Measurements from ENCODE around the gene GRIN3B. TPM values are rescaled to one million over a fixed set of nuclear protein-coding genes. Genes with fewer than 3 reads are reported as not detected.
"Not testable (repeated sequence)": the region's sequence is repeated elsewhere in the genome, so short reads cannot be mapped to it uniquely, and the experiment has no call there.

Gene GRIN3B
- polyA plus RNA-seq, 2 of the 4 experiments (the other 2 are of a cell fraction), result 0.67 to 1.5 TPM

GRCh38 chr19:956766-957440 is 43.3 kb upstream of the GRIN3B start (continued):
- TF ChIP-seq MAX (IDR thresholded peaks at IDR 0.05), result no peak
- no peak for TF ChIP-seq ELK1 (IDR thresholded peaks at IDR 0.05; ENCODE audit: low read depth, low read length)
- TF ChIP-seq RCOR1 (IDR thresholded peaks at IDR 0.05; ENCODE audit: low read depth, low read length), result no peak

- FAIRE-seq, result not testable (repeated sequence)
- H3K27ac ChIP-seq, result peak overlapping the region in 1 of 2 experiments; percentile 68; a peak in 2 of 6 replicates
Observed at GRCh38 chr19:957578-957977, 42.6 kb upstream of the GRIN3B start.

GRCh38 chr19:958967-959855 is 41.0 kb upstream of the GRIN3B start:
- ChIA-PET CTCF (interaction anchor here (1.1 to 1.4 kb wide), 2 partner anchors 11 to 22 kb away, joined by 3 to 5 read pairs; no protein-coding TSS in a partner anchor), POLR2A (no interaction called here)
- Histone ChIP-seq H3K4me1 (peaks cover 40% of the 10 kb centered on the region), H3K27ac (peak overlapping the region; percentile 48 to 50; a peak in 5 of 6 replicates), H3K4me3 (no peak overlapping the region), H3K9me3 (no peaks in the 10 kb centered on the region), H3K4me2 (peak overlapping the region; percentile 51)
- TF ChIP-seq BHLHE40 (IDR thresholded peaks at IDR 0.05; ENCODE audit: low read depth, low read length) (0 out of 2 replicates have a peak, but pooled peaks have one; percentile 28), CEBPB (IDR thresholded peaks at IDR 0.05) (peak in 1 of 2 experiments; percentile 63; a peak in 2 of 4 replicates), MAX (IDR thresholded peaks at IDR 0.05) (peak; percentile 67), FOSL2 (IDR thresholded peaks at IDR 0.05) (peak; percentile 23; the same call in 1 of the 2 replicates), FOSL2 (CRISPR knock-in tag; IDR thresholded peaks at IDR 0.05) (peak; percentile 83), CHD2 (IDR thresholded peaks at IDR 0.05; ENCODE audit: low read length, partially characterized antibody) (no peak)
- FAIRE-seq (no peak), DNase-seq (ENCODE audit: low read depth in 1 of 2, low spot score in 1 of 2) (peak; percentile 79 to 81), ATAC-seq (peak; percentile 83 to 89)
- WGBS (ENCODE audit: missing lambda C conversion rate), result 72% methylated on average over 22 of the region's 36 CpGs

More at GRCh38 chr19:957578-957977, 42.6 kb upstream of the GRIN3B start:
- H3K9me3 ChIP-seq; ATAC-seq; DNase-seq (ENCODE audit: low read depth in 1 of 2, low spot score in 1 of 2); H3K4me2 ChIP-seq; H3K4me3 ChIP-seq: not testable (repeated sequence)
- peaks cover 43% of the 10 kb centered on the region for H3K4me1 ChIP-seq
- ChIA-PET POLR2A (interaction anchor here (0.7 kb wide), 1 partner anchor 276 kb away, joined by 5 read pairs; no protein-coding TSS in a partner anchor), CTCF (interaction anchor here (0.6 to 1.1 kb wide), 3 partner anchors 20 to 27 kb away, joined by 3 to 4 read pairs (median 3); partner anchors contain the start of gene WDR18)
- WGBS (ENCODE audit: missing lambda C conversion rate), result 92% methylated on average over 9 of the region's 9 CpGs

GRCh38 chr19:960020-960419 is 40.2 kb upstream of the GRIN3B start:
- H3K4me3 ChIP-seq, result no peak overlapping the region
- H3K9me3 ChIP-seq, result no peaks in the 10 kb centered on the region
- FAIRE-seq, result no peak
- 69% methylated on average over 9 of the region's 12 CpGs for WGBS (ENCODE audit: missing lambda C conversion rate)
- peak in 1 of 2 experiments; percentile 44 for DNase-seq (ENCODE audit: low read depth in 1 of 2, low spot score in 1 of 2)
- TF ChIP-seq ZNF302 (CRISPR knock-in tag; IDR thresholded peaks at IDR 0.05) (no peak), EHF (CRISPR knock-in tag; IDR thresholded peaks at IDR 0.05) (no peak), RARB (CRISPR knock-in tag; IDR thresholded peaks at IDR 0.05) (no peak), MYC (IDR thresholded peaks at IDR 0.05; ENCODE audit: borderline replicate concordance, low read length) (no peak), E2F6 (IDR thresholded peaks at IDR 0.05; ENCODE audit: borderline replicate concordance, low read depth) (no peak), USF2 (IDR thresholded peaks at IDR 0.05) (no peak), CBX8 (IDR thresholded peaks at IDR 0.05) (no peak), ZC3H11A (IDR thresholded peaks at IDR 0.05) (no peak), CHD4 (IDR thresholded peaks at IDR 0.05; ENCODE audit: borderline replicate concordance) (no peak), KDM5A (IDR thresholded peaks at IDR 0.05) (no peak), MAZ (IDR thresholded peaks at IDR 0.05; ENCODE audit: borderline replicate concordance, low read depth, low read length) (no peak), SMC3 (IDR thresholded peaks at IDR 0.05) (no peak), GATA3 (IDR thresholded peaks at IDR 0.05; ENCODE audit: borderline replicate concordance) (no peak), ZSCAN20 (CRISPR knock-in tag; IDR thresholded peaks at IDR 0.05) (no peak), HMGXB4 (CRISPR knock-in tag; IDR thresholded peaks at IDR 0.05; ENCODE audit: borderline replicate concordance) (no peak), HOXB5 (CRISPR knock-in tag; IDR thresholded peaks at IDR 0.05) (no peak), JUNB (IDR thresholded peaks at IDR 0.05) (no peak)
- ChIA-PET POLR2A (no interaction called here), CTCF (interaction anchor here (1.1 to 1.4 kb wide), 2 partner anchors 11 to 21 kb away, joined by 3 to 5 read pairs; no protein-coding TSS in a partner anchor)
- peak overlapping the region in 1 of 2 experiments; percentile 50; a peak in 3 of 6 replicates for H3K27ac ChIP-seq
- ATAC-seq, result peak; percentile 19 to 33; a peak in 3 of 6 replicates
- H3K4me2 ChIP-seq, result no peak overlapping the region
- H3K4me1 ChIP-seq, result peaks cover 40% of the 10 kb centered on the region

Measured in A549 (cell line).